HepG2 (cell line): ENCODE results near the gene HS3ST2. TPM values are rescaled to one million over a fixed set of nuclear protein-coding genes. Genes with fewer than 3 reads are reported as not detected.

Experiments used
- ATAC-seq: fragments of 200-7000 bp; cut with Tn5 transposase; 3 replicates; pipeline ENCODE4 v1.9.1; 2020; ENCODE audit warnings: mild to moderate bottlenecking, moderate library complexity
- BruUV-seq: library from RNA; stranded (reverse); fragments of 400-500 nt; replicated peaks from 2 replicates; lab custom pipeline; 2021; lab: Mats Ljungman, UMichigan
- CTCF ChIA-PET: fragments of 300-600 bp; formaldehyde crosslinking; extraction: SDS; loops from one replicate; lab custom pipeline; 2021; ENCODE audit warnings: low total read pairs, inconsistent platforms, low intra/inter-chr PET ratio; lab: Yijun Ruan, JAX
- POLR2A ChIA-PET: fragments of 350-600 bp; sonication (Branson Sonifier 250); formaldehyde crosslinking; loops from one replicate; lab custom pipeline; 2020; ENCODE audit warnings: antibody characterized with exemption, inconsistent platforms; lab: Yijun Ruan, JAX
- DNase-seq: peaks from one replicate; pipeline ENCODE4 v3.0.0-alpha.2; 2015; ENCODE audit warnings: low spot score
- FAIRE-seq: peaks from 3 replicates; lab custom pipeline; 2011; peaks lifted over from hg19 to GRCh38; lab: Jason Lieb, UNC
- H2AFZ ChIP-seq: one replicate; pipeline ENCODE4 v1.6.1; 2011; ENCODE audit warnings: low read length, inconsistent platforms
- H3K27ac ChIP-seq: fragments of 300-600 bp; 3 replicates; pipeline ENCODE4 v1.8.0; 2011; ENCODE audit warnings: mixed run types, mild to moderate bottlenecking, mixed read lengths, low read length, inconsistent platforms; ENCODE audit not compliant: insufficient read depth; ENCODE audit errors: extremely low read length
- H3K27me3 ChIP-seq, 2 experiments: fragments of 200-600 bp in 1 of 2; 2 replicates in 1 of 2; 3 replicates in 1 of 2; pipeline versions ENCODE4 v1.6.0 to v1.8.0; 2011; ENCODE audit warnings: low read length in 2 of 2, mild to moderate bottlenecking in 2 of 2, moderate library complexity in 2 of 2, inconsistent platforms in 1 of 2; ENCODE audit not compliant: insufficient read depth in 2 of 2, control insufficient read depth in 1 of 2
- H3K36me3 ChIP-seq, 2 experiments: fragments of 200-600 bp in 1 of 2; replicated peaks in 1 of 2; 2 replicates in 1 of 2; 3 replicates in 1 of 2; pipeline versions ENCODE4 v1.5.1 to v1.8.0; 2011; ENCODE audit warnings: low read length in 2 of 2, inconsistent platforms in 1 of 2; ENCODE audit not compliant: insufficient read depth in 2 of 2, control insufficient read depth in 1 of 2
- H3K4me1 ChIP-seq: 2 replicates; pipeline ENCODE4 v1.5.1; 2012; ENCODE audit warnings: low read length, inconsistent platforms; ENCODE audit not compliant: insufficient read depth
- H3K4me2 ChIP-seq: 2 replicates; pipeline ENCODE4 v1.6.0; 2011; ENCODE audit warnings: low read depth, low read length, inconsistent platforms
- H3K4me3 ChIP-seq, 3 experiments: fragments of 200-600 bp in 1 of 3; sonication (generic), shearing (Covaris generic) in 1 of 3; replicated peaks in 1 of 3; 2 replicates each; pipeline ENCODE4 v1.5.1; 2011 to 2016; ENCODE audit warnings: low read length in 3 of 3, inconsistent platforms in 2 of 3, low read depth in 2 of 3, mild to moderate bottlenecking in 2 of 3, control low read depth in 1 of 3, mixed read lengths in 1 of 3; ENCODE audit not compliant: insufficient read depth in 1 of 3
- H3K79me2 ChIP-seq: one replicate; pipeline ENCODE4 v1.6.1; 2011; ENCODE audit warnings: low read length, inconsistent platforms; ENCODE audit not compliant: insufficient read depth
- H3K9ac ChIP-seq: 2 replicates; pipeline ENCODE4 v1.6.0; 2011; ENCODE audit warnings: mild to moderate bottlenecking, low read depth, low read length, inconsistent platforms; ENCODE audit not compliant: insufficient read depth
- H3K9me3 ChIP-seq: 2 replicates; pipeline ENCODE4 v1.5.1; 2012; ENCODE audit warnings: mild to moderate bottlenecking, low read length
- H4K20me1 ChIP-seq: 2 replicates; pipeline ENCODE4 v1.6.0; 2011; ENCODE audit warnings: inconsistent platforms, mild to moderate bottlenecking, low read length, moderate library complexity; ENCODE audit not compliant: insufficient read depth
- AHR ChIP-seq: IDR thresholded peaks from 2 replicates; pipeline ENCODE4 v1.6.1; 2018; ENCODE audit warnings: missing genetic modification reagents, missing compliant biosample characterization
- HBP1 ChIP-seq: IDR thresholded peaks from 2 replicates; pipeline ENCODE4 v1.6.1; 2016; ENCODE audit warnings: low read depth, control low read depth
- NR2F1 ChIP-seq, 2 experiments: fragments of 450-650 bp in 1 of 2; formaldehyde crosslinking in 1 of 2; IDR thresholded peaks; 2 replicates each; pipeline versions ENCODE4 v1.5.0 to v1.6.1; 2016 to 2020; ENCODE audit warnings: mild to moderate bottlenecking in 1 of 2, missing compliant biosample characterization in 1 of 2, missing genetic modification reagents in 1 of 2, moderate library complexity in 1 of 2
- USF2 ChIP-seq, 2 experiments: sonication (generic) in 1 of 2; formaldehyde crosslinking in 1 of 2; IDR thresholded peaks; 2 replicates each; pipeline versions ENCODE4 v1.5.1 to v1.6.1; 2011 to 2020; ENCODE audit warnings: borderline replicate concordance in 1 of 2, low read depth in 1 of 2, low read length in 1 of 2, mild to moderate bottlenecking in 1 of 2, missing genetic modification reagents in 1 of 2, moderate library complexity in 1 of 2
- ZBTB40 ChIP-seq, 2 experiments: fragments of 450-650 bp in 1 of 2; sonication (generic) in 1 of 2; formaldehyde crosslinking in 1 of 2; IDR thresholded peaks; 2 replicates each; pipeline versions ENCODE4 v1.6.1 to v1.8.0; 2016 to 2022; ENCODE audit warnings: antibody characterized with exemption in 1 of 2, mild to moderate bottlenecking in 1 of 2, missing genetic modification reagents in 1 of 2
- ZBTB43 ChIP-seq: sonication (generic); formaldehyde crosslinking; conservative IDR thresholded peaks from 2 replicates; pipeline ENCODE4 v1.4.0; 2020; ENCODE audit warnings: missing genetic modification reagents
- ZNF30 ChIP-seq: sonication (generic); formaldehyde crosslinking; IDR thresholded peaks from 2 replicates; pipeline ENCODE4 v1.5.0; 2020; ENCODE audit warnings: mild to moderate bottlenecking, missing genetic modification reagents
- ZNF335 ChIP-seq: sonication (generic); formaldehyde crosslinking; IDR thresholded peaks from 2 replicates; pipeline ENCODE4 v1.4.0; 2020; ENCODE audit warnings: missing genetic modification reagents
- in situ Hi-C: cut with HindIII; loops from 2 replicates; pipeline ENCODE4 v1.10.0; 2017; ENCODE audit warnings: low pct_unique_long_range_greater_than_20kb; ENCODE audit not compliant: extremely low pct_ligation_motif_present
- intact Hi-C: fragments of 100-400 bp; cut with micrococcal nuclease; formaldehyde crosslinking; loops from one replicate; pipeline ENCODE4 v1.10.0; 2022; ENCODE audit not compliant: unreplicated experiment
- polyA plus RNA-seq, 8 experiments: library from polyadenylated mRNA; depleted of rRNA in 3 of 8; stranded (reverse) in 7 of 8; unstranded in 1 of 8; fragments of >200 nt; fragmentation: Illumina TruSeq in 4 of 8; extraction: Trizol in 4 of 8; gene quantifications; 2 replicates each; pipeline versions ENCODE4 v1.2.1 to v1.2.3, GENCODE V29; 2011 to 2016; ENCODE audit warnings: low read depth in 4 of 8, missing spikeins in 1 of 8, mixed read lengths in 1 of 8; ENCODE audit not compliant: insufficient read depth in 1 of 8
- total RNA-seq, 5 experiments: library from RNA; depleted of rRNA; stranded (reverse); fragments of >200 nt; fragmentation: Illumina TruSeq; extraction: Trizol; gene quantifications; 2 replicates each; pipeline ENCODE4 v1.2.3, GENCODE V29; 2016; ENCODE audit warnings: low read depth in 1 of 5

The HS3ST2 gene
- total and polyA plus RNA-seq, 2 of the 13 experiments (the other 11 are each of a cell fraction or from before 2014, with no cell fraction given): not detected

- TF ChIP-seq HBP1 (CRISPR knock-in tag) (no peak), AHR (no peak), USF2 (IDR thresholded peaks at IDR 0.05; ENCODE audit: low read depth, low read length) (no peak), USF2 (CRISPR knock-in tag; IDR thresholded peaks at IDR 0.05; ENCODE audit: borderline replicate concordance) (no peak), ZNF335 (CRISPR knock-in tag) (no peak)
- TF ChIP-seq, all 625 proteins: peak for 0
Measured at GRCh38 chr16:22862046-22862445, 48.1 kb downstream of the HS3ST2 start (continued).

- no peaks in the 10 kb centered on the region for H3K9me3 ChIP-seq
- CTCF ChIA-PET: no interaction called here
- H3K27ac ChIP-seq: no peak overlapping the region
- no peaks in the 10 kb centered on the region for H3K4me1 ChIP-seq
- intact Hi-C loops (no loop called here), in situ Hi-C loops (no loop called here)
- POLR2A ChIA-PET: no interaction called here
- ATAC-seq (no peak), FAIRE-seq (no peak), DNase-seq (no peak)
- no peak overlapping the region for H3K4me2 ChIP-seq
- H3K79me2 ChIP-seq: no peaks in the 10 kb centered on the region
- no peak overlapping the region for H2AFZ ChIP-seq
- no peak overlapping the region for H3K4me3 ChIP-seq
- no peaks in the 10 kb centered on the region for H4K20me1 ChIP-seq
- BruUV-seq: no TSS peak
- H3K36me3 ChIP-seq: no peaks in the 10 kb centered on the region
- H3K27me3 ChIP-seq: 0 out of 5 replicates have a peak, but pooled peaks cover 0 to 4% of the 10 kb centered on the region in 2 experiments
- no peak overlapping the region for H3K9ac ChIP-seq
- no peak for TF ChIP-seq ZNF30 (CRISPR knock-in tag)
- no peak for TF ChIP-seq ZBTB40 (IDR thresholded peaks at IDR 0.05)
- no peak for TF ChIP-seq ZBTB40 (CRISPR knock-in tag; IDR thresholded peaks at IDR 0.05)
- no peak for TF ChIP-seq ZBTB43 (CRISPR knock-in tag)
- no peak for TF ChIP-seq NR2F1 (CRISPR knock-in tag; IDR thresholded peaks at IDR 0.05)
Measured at GRCh38 chr16:22864375-22864774, 50.4 kb downstream of the HS3ST2 start.
